B cell (primary cell): ENCODE results near the gene ADAP1.

ENCODE experiments used
- EZH2 ChIP-seq: IDR thresholded peaks from 2 replicates; pipeline ENCODE4 v1.6.1; 2012; ENCODE audit warnings: borderline replicate concordance, low read depth, mild to moderate bottlenecking, moderate library complexity, low read length; ENCODE audit not compliant: insufficient read depth, poor library complexity, severe bottlenecking
- TF ChIP-seq, protein P1 (sequence below): fragments of 200-600 bp; IDR thresholded peaks from one replicate; pipeline ENCODE4 v1.8.0; 2022; ENCODE audit warnings: antibody characterized with exemption, mild to moderate bottlenecking

DNA sequence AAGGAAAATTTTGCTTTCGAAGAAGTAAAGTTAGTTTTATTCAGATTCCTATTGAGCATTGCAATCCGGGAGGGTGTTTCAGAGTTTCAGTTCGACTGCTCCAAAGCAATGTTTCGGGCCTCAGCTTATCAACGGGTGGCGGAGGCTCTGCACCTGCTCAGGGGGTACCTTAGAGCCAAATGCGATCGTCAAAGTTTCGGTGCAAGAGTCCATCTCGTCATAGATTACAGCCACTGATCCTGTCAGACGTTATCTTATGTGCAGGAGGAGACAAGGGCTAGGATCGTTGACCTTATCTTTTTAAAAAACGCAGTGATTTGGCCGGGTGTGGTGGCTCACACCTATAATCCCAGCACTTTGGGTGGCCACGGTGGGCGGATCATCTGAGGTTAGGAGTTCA, 24.7 kb upstream of the ADAP1 start:
- TF ChIP-seq, protein P1, sequence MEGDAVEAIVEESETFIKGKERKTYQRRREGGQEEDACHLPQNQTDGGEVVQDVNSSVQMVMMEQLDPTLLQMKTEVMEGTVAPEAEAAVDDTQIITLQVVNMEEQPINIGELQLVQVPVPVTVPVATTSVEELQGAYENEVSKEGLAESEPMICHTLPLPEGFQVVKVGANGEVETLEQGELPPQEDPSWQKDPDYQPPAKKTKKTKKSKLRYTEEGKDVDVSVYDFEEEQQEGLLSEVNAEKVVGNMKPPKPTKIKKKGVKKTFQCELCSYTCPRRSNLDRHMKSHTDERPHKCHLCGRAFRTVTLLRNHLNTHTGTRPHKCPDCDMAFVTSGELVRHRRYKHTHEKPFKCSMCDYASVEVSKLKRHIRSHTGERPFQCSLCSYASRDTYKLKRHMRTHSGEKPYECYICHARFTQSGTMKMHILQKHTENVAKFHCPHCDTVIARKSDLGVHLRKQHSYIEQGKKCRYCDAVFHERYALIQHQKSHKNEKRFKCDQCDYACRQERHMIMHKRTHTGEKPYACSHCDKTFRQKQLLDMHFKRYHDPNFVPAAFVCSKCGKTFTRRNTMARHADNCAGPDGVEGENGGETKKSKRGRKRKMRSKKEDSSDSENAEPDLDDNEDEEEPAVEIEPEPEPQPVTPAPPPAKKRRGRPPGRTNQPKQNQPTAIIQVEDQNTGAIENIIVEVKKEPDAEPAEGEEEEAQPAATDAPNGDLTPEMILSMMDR = no peak
- TF ChIP-seq EZH2 = no peak
